Neural crest cell (in vitro differentiated cells): ENCODE results near the gene SHISA9. TPM values are rescaled to one million over a fixed set of nuclear protein-coding genes. Genes with fewer than 3 reads are reported as not detected.
A peak's percentile ranks its signal among the peaks of the same experiment; 100 is the strongest.

Experiments
- DNase-seq: peaks from one replicate; pipeline ENCODE4 v3.0.0; 2021; ENCODE audit warnings: low read depth, mixed read lengths, low spot score
- H3K27ac Mint-ChIP-seq: one replicate; pipeline ENCODE4 v1.8.0; 2021; ENCODE audit warnings: mild to moderate bottlenecking, mixed read lengths; ENCODE audit not compliant: unreplicated experiment
- H3K27me3 Mint-ChIP-seq: 2 replicates; pipeline ENCODE4 v1.8.0; 2021; ENCODE audit warnings: low read depth, mild to moderate bottlenecking, mixed read lengths
- H3K36me3 Mint-ChIP-seq: 2 replicates; pipeline ENCODE4 v1.8.0; 2021; ENCODE audit warnings: low read depth, mild to moderate bottlenecking, mixed read lengths
- H3K4me1 Mint-ChIP-seq: 2 replicates; pipeline ENCODE4 v1.8.0; 2021; ENCODE audit warnings: mixed read lengths
- H3K4me3 Mint-ChIP-seq: one replicate; pipeline ENCODE4 v1.8.0; 2021; ENCODE audit warnings: mild to moderate bottlenecking, mixed read lengths
- H3K9me3 Mint-ChIP-seq: 2 replicates; pipeline ENCODE4 v1.8.0; 2021; ENCODE audit warnings: mixed read lengths
- CTCF ChIP-seq: fragments of 200-600 bp; sonication (generic); conservative IDR thresholded peaks from 2 replicates; pipeline ENCODE4 v1.5.0; 2021; ENCODE audit warnings: antibody characterized with exemption, mild to moderate bottlenecking
- total RNA-seq: library from RNA; stranded (reverse); gene quantifications from 2 replicates; pipeline ENCODE4 v1.2.1, GENCODE V29; 2021

Gene SHISA9
- total RNA-seq, 1 donor from 2014 or later, result 1.3 TPM

GRCh38 chr16:12899529-12900143 is 1.8 kb upstream of the SHISA9 start:
- H3K9me3 Mint-ChIP-seq, result no peaks in the 10 kb centered on the region
- no peak overlapping the region for H3K4me3 Mint-ChIP-seq
- no peaks in the 10 kb centered on the region for H3K4me1 Mint-ChIP-seq
- DNase-seq, result no peak
- peaks cover 80% of the 10 kb centered on the region for H3K27me3 Mint-ChIP-seq
- H3K36me3 Mint-ChIP-seq, result no peaks in the 10 kb centered on the region
- no peak for TF ChIP-seq CTCF
- no peak overlapping the region for H3K27ac Mint-ChIP-seq

GRCh38 chr16:12900156-12900555 is 1.2 kb upstream of the SHISA9 start:
- Mint-ChIP-seq H3K27ac (no peak overlapping the region), H3K4me1 (no peaks in the 10 kb centered on the region), H3K4me3 (peak overlapping the region; percentile 32), H3K36me3 (no peaks in the 10 kb centered on the region), H3K27me3 (peaks cover 84% of the 10 kb centered on the region), H3K9me3 (no peaks in the 10 kb centered on the region)
- no peak for TF ChIP-seq CTCF
- no peak for DNase-seq

GRCh38 chr16:12900599-12901203 is 697 bp upstream of the SHISA9 start:
- no peak for TF ChIP-seq CTCF
- H3K9me3 Mint-ChIP-seq, result no peaks in the 10 kb centered on the region
- peak overlapping the region; percentile 32 for H3K4me3 Mint-ChIP-seq
- H3K27me3 Mint-ChIP-seq, result peaks cover 89% of the 10 kb centered on the region
- H3K36me3 Mint-ChIP-seq, result no peaks in the 10 kb centered on the region
- no peaks in the 10 kb centered on the region for H3K4me1 Mint-ChIP-seq
- DNase-seq, result no peak
- H3K27ac Mint-ChIP-seq, result no peak overlapping the region

GRCh38 chr16:12901204-12901596 is 198 bp upstream of the SHISA9 start:
- Mint-ChIP-seq H3K27ac (no peak overlapping the region), H3K9me3 (no peaks in the 10 kb centered on the region), H3K36me3 (no peaks in the 10 kb centered on the region), H3K4me1 (no peaks in the 10 kb centered on the region), H3K27me3 (peaks cover 91% of the 10 kb centered on the region), H3K4me3 (peak overlapping the region; percentile 64)
- DNase-seq, result peak; percentile 23
- no peak for TF ChIP-seq CTCF

GRCh38 chr16:12902511-12903372 is 1.3 kb downstream of the SHISA9 start:
- H3K4me1 Mint-ChIP-seq, result no peaks in the 10 kb centered on the region
- TF ChIP-seq CTCF, result no peak
- peak overlapping the region; percentile 81 for H3K4me3 Mint-ChIP-seq
- H3K27ac Mint-ChIP-seq, result no peak overlapping the region
- DNase-seq, result peak; percentile 4
- H3K9me3 Mint-ChIP-seq, result no peaks in the 10 kb centered on the region
- H3K36me3 Mint-ChIP-seq, result no peaks in the 10 kb centered on the region
- peaks cover 89% of the 10 kb centered on the region for H3K27me3 Mint-ChIP-seq
